ENCODE results near the gene CTAG1B. TPM values are rescaled to one million over a fixed set of nuclear protein-coding genes. Genes with fewer than 3 reads are reported as not detected.

The CTAG1B gene
- total and polyA plus RNA-seq, 2 of the 8 experiments (the other 6 are each of a cell fraction or from before 2014, with no cell fraction given) = not detected

DNA sequence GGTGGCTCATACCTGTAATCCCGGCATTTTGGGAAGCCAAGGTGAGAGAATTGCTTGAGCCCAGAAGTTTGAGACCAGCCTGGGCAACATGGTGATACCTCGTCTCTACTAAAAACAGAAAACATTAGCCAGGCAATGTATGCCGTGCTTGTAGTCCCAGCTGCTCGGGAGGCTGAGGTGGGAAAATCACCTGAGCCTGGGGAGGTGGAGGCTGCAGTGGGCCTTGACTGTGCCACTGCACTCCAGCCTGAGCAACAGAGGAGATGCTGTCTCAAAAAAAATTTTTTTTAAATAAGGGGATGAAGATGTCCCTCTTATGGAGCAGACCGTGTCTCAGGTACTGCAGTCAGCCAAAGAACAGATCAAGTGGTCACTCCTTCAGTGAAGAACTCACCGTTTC, 13.5 kb downstream of the CTAG1B start:
- H2BK15ac ChIP-seq (ENCODE audit: low read length) = no peak overlapping the region
- H2BK120ac ChIP-seq (replicated peaks; ENCODE audit: low read depth, low read length) = no peak overlapping the region
- H2AFZ ChIP-seq (ENCODE audit: low read length) = no peak overlapping the region
- no peak for DNase-seq (ENCODE audit: low read depth in 1 of 2, low spot score in 2 of 2)
- no peaks in the 10 kb centered on the region for H3K79me2 ChIP-seq (ENCODE audit: control insufficient read depth in 1 of 2, insufficient read depth in 2 of 2, low read length in 2 of 2)
- no peak overlapping the region for H3K14ac ChIP-seq (ENCODE audit: insufficient read length)
- H3K4me3 ChIP-seq (ENCODE audit: extremely low read depth in 1 of 4, insufficient read depth in 2 of 4, low read depth in 3 of 4, low read length in 4 of 4) = no peak overlapping the region
- H3K79me1 ChIP-seq (ENCODE audit: low read depth, low read length) = no peaks in the 10 kb centered on the region
- H3K9me3 ChIP-seq (ENCODE audit: insufficient read depth in 2 of 2, low read depth in 1 of 2, low read length in 1 of 2) = no peaks in the 10 kb centered on the region
- no peak overlapping the region for H4K5ac ChIP-seq (ENCODE audit: insufficient read length, low read depth, low read length)
- peaks cover 0 to 2% (median 0%) of the 10 kb centered on the region in 4 experiments; a peak in 1 of 7 replicates for H3K4me1 ChIP-seq (replicated peaks in 1 of 4; ENCODE audit: control insufficient read depth in 3 of 4, insufficient read depth in 4 of 4, low read length in 3 of 4)
- no peak overlapping the region for H4K91ac ChIP-seq (replicated peaks; ENCODE audit: insufficient read length, low read length)
- ChIA-PET POLR2A (ENCODE audit: partially characterized antibody) (no interaction called here), CTCF (ENCODE audit: partially characterized antibody) (no interaction called here)
- H3K27ac ChIP-seq (ENCODE audit: low read depth, low read length) = no peak overlapping the region
- H4K20me1 ChIP-seq (replicated peaks in 1 of 2; ENCODE audit: control insufficient read depth in 1 of 2, insufficient read depth in 2 of 2, low read length in 2 of 2) = no peaks in the 10 kb centered on the region
- H2BK12ac ChIP-seq (ENCODE audit: low read depth, low read length) = no peak overlapping the region
- no peak overlapping the region for H3K56ac ChIP-seq (replicated peaks; ENCODE audit: insufficient read length, low read depth, low read length)
- H3K4me2 ChIP-seq (ENCODE audit: insufficient read depth in 1 of 2, low read depth in 2 of 2, low read length in 2 of 2) = no peak overlapping the region
- H3K18ac ChIP-seq (ENCODE audit: extremely low read depth, low read length) = no peak overlapping the region
- H2AK5ac ChIP-seq (ENCODE audit: low read depth, low read length) = no peak overlapping the region
- no peak overlapping the region for H3K23ac ChIP-seq (ENCODE audit: insufficient read length)
- H2BK20ac ChIP-seq (ENCODE audit: low read length) = no peak overlapping the region
- WGBS, 2 experiments (ENCODE audit: extremely low coverage in 1 of 2, insufficient coverage in 1 of 2, insufficient read length in 1 of 2, insufficient replicate concordance in 2 of 2, low coverage in 1 of 2, low lambda C conversion rate in 2 of 2, missing lambda C conversion rate in 1 of 2) = 80% methylated on average over 3 of the region's 6 CpGs; no CpG with 5 or more reads in 1 of the 2 experiments
- no peak for FAIRE-seq
- no peak overlapping the region for H2BK5ac ChIP-seq (ENCODE audit: low read depth, low read length)
- H3K4ac ChIP-seq (replicated peaks; ENCODE audit: insufficient read length, low read depth, low read length) = no peak overlapping the region
- no peaks in the 10 kb centered on the region for H3K23me2 ChIP-seq (ENCODE audit: low read depth, low read length)
- no peaks in the 10 kb centered on the region for H3K27me3 ChIP-seq (replicated peaks in 1 of 4; ENCODE audit: control insufficient read depth in 3 of 4, extremely low read depth in 1 of 4, insufficient read depth in 3 of 4, low read length in 3 of 4)
- H3K36me3 ChIP-seq (ENCODE audit: control insufficient read depth in 2 of 4, insufficient read depth in 4 of 4, low read length in 3 of 4) = no peaks in the 10 kb centered on the region
- H4K8ac ChIP-seq (ENCODE audit: extremely low read depth, insufficient read depth, low read length) = no peak overlapping the region
- H3K9ac ChIP-seq (replicated peaks in 1 of 4; ENCODE audit: extremely low read depth in 1 of 4, low read depth in 3 of 4, low read length in 3 of 4) = no peak overlapping the region
- TF ChIP-seq USF2 (IDR thresholded peaks at IDR 0.05; ENCODE audit: low read length) = no peak
- no peak for TF ChIP-seq KDM4A (IDR thresholded peaks at IDR 0.05; ENCODE audit: low read depth, low read length, severe bottlenecking)
- no peak for TF ChIP-seq BRCA1 (IDR thresholded peaks at IDR 0.05; ENCODE audit: low read depth, low read length)
- no peak for TF ChIP-seq ATF3 (IDR thresholded peaks at IDR 0.05; ENCODE audit: insufficient read depth, low read depth, low read length)
- no peak for TF ChIP-seq CTBP2 (IDR thresholded peaks at IDR 0.05; ENCODE audit: borderline replicate concordance, insufficient read depth, insufficient read length, low read length)
- no peak for TF ChIP-seq ZNF274 (IDR thresholded peaks at IDR 0.05; ENCODE audit: borderline replicate concordance, extremely low read depth, low read length)
- TF ChIP-seq TEAD4 (IDR thresholded peaks at IDR 0.05; ENCODE audit: low read depth, low read length) = no peak
- TF ChIP-seq HDAC2 (IDR thresholded peaks at IDR 0.05; ENCODE audit: borderline replicate concordance in 1 of 2, low read depth in 2 of 2, low read length in 2 of 2) = no peak
- no peak for TF ChIP-seq CHD1 (IDR thresholded peaks at IDR 0.05; ENCODE audit: low read depth, low read length)
- no peak for TF ChIP-seq KDM5A (IDR thresholded peaks at IDR 0.05; ENCODE audit: low read length)
- TF ChIP-seq POLR2A (IDR thresholded peaks at IDR 0.05; ENCODE audit: control extremely low read depth in 1 of 2, low read depth in 2 of 2, low read length in 2 of 2) = no peak
